Measurements from ENCODE around the gene PYGL. TPM values are rescaled to one million over a fixed set of nuclear protein-coding genes. Genes with fewer than 3 reads are reported as not detected.

The PYGL gene
- total and polyA plus RNA-seq, 2 experiments from 2014 or later = 57.6 to 93.8 TPM

GRCh38 chr14:50977863-50978528 is 33.7 kb upstream of the PYGL start:
- Histone ChIP-seq H3K4me1 (ENCODE audit: insufficient read depth) (peaks cover 3% of the 10 kb centered on the region; the same call in 1 of the 2 replicates), H3K27me3 (ENCODE audit: insufficient read depth) (no peaks in the 10 kb centered on the region), H4K20me1 (replicated peaks; ENCODE audit: insufficient read depth) (no peaks in the 10 kb centered on the region), H3K36me3 (ENCODE audit: insufficient read depth) (no peaks in the 10 kb centered on the region), H2AFZ (no peak overlapping the region), H3K27ac (ENCODE audit: low read depth) (no peak overlapping the region), H3K4me3 (no peak overlapping the region), H3K9me2 (ENCODE audit: insufficient read depth) (no peaks in the 10 kb centered on the region), H3K4me2 (no peak overlapping the region), H3K79me2 (replicated peaks; ENCODE audit: insufficient read depth) (no peaks in the 10 kb centered on the region), H3F3A (replicated peaks; ENCODE audit: low read depth) (no peaks in the 10 kb centered on the region)
- Mint-ChIP-seq H3K9me3 (no peaks in the 10 kb centered on the region), H3K36me3 (ENCODE audit: low read depth) (no peaks in the 10 kb centered on the region), H3K4me3 (no peak overlapping the region), H3K27me3 (ENCODE audit: insufficient read depth, low read depth, poor library complexity) (no peaks in the 10 kb centered on the region), H3K4me1 (peaks cover 8% of the 10 kb centered on the region), H3K27ac (no peak overlapping the region)
- DNase-seq (ENCODE audit: low spot score) = no peak
- ATAC-seq = no peak
- no peak for TF ChIP-seq CTCF (conservative IDR thresholded peaks at IDR 0.05; ENCODE audit: low read depth in 2 of 2)
- TF ChIP-seq STAT1 (IDR thresholded peaks at IDR 0.05; ENCODE audit: unreplicated experiment) = no peak
- no peak for TF ChIP-seq EZH2phosphoT487 (IDR thresholded peaks at IDR 0.05; ENCODE audit: unreplicated experiment)
- TF ChIP-seq REST (IDR thresholded peaks at IDR 0.05; ENCODE audit: unreplicated experiment) = no peak
- TF ChIP-seq ETS1 (IDR thresholded peaks at IDR 0.05) = no peak
- TF ChIP-seq ZNF462 (CRISPR knock-in tag; IDR thresholded peaks at IDR 0.05) = no peak
- no peak for TF ChIP-seq NANOG (IDR thresholded peaks at IDR 0.05; ENCODE audit: borderline replicate concordance)
- TF ChIP-seq ZNF114 (CRISPR knock-in tag; IDR thresholded peaks at IDR 0.05) = no peak
- TF ChIP-seq ZNF331 (CRISPR knock-in tag; IDR thresholded peaks at IDR 0.05; ENCODE audit: low read depth) = no peak
- no peak for TF ChIP-seq CREB1 (CRISPR knock-in tag; IDR thresholded peaks at IDR 0.05; ENCODE audit: low read depth)
- no peak for TF ChIP-seq EZH2 (IDR thresholded peaks at IDR 0.05; ENCODE audit: low read depth, unreplicated experiment)
- TF ChIP-seq JUNB (IDR thresholded peaks at IDR 0.05; ENCODE audit: unreplicated experiment) = no peak
- TF ChIP-seq POLR2AphosphoS5 (IDR thresholded peaks at IDR 0.05; ENCODE audit: low read depth) = no peak

Data from GM23338 (cell line).